ENCODE results near the gene CYB561D1.
"Not testable (repeated sequence)": the region's sequence is repeated elsewhere in the genome, so short reads cannot be mapped to it uniquely, and the experiment has no call there.

CYB561D1 gene

GRCh38 chr1:109493805-109494539 lies at the start of gene CYB561D1:
TSS of gene CYB561D1 (plus strand) at chr1:109494094. CDS start at chr1:109494140, 46 bp downstream.
- Histone ChIP-seq H3K27ac (ENCODE audit: low read length) (peak within 1 kb of the TSS; percentile 79), H3K27me3 (ENCODE audit: control insufficient read depth in 1 of 2, insufficient read depth in 2 of 2, low read length in 2 of 2) (no peaks in the 10 kb centered on the region), H3K4me3 (ENCODE audit: low read length in 2 of 2) (peak within 1 kb of the TSS; percentile 96 to 99), H3K36me3 (ENCODE audit: control insufficient read depth in 2 of 2, insufficient read depth in 2 of 2, low read length in 2 of 2) (peaks cover 13 to 25% of the 10 kb centered on the region in 2 donors), H3K4me1 (ENCODE audit: control insufficient read depth, insufficient read depth, low read length) (peaks cover 40% of the 10 kb centered on the region), H3K9ac (ENCODE audit: low read length in 2 of 2) (peak within 1 kb of the TSS; percentile 70 to 74), H3K9me3 (ENCODE audit: control insufficient read depth in 2 of 2, low read length in 2 of 2) (no peaks in the 10 kb centered on the region)

- Histone ChIP-seq H3K4me3 (ENCODE audit: low read length in 2 of 2) (no peak overlapping the region), H3K4me1 (ENCODE audit: control insufficient read depth, insufficient read depth, low read length) (no peaks in the 10 kb centered on the region), H3K9me3 (ENCODE audit: control insufficient read depth in 2 of 2, low read length in 2 of 2) (no peaks in the 10 kb centered on the region), H3K27me3 (ENCODE audit: control insufficient read depth in 1 of 2, insufficient read depth in 2 of 2, low read length in 2 of 2) (peaks cover 7 to 18% of the 10 kb centered on the region in 2 donors), H3K27ac (ENCODE audit: low read length) (no peak overlapping the region), H3K9ac (ENCODE audit: low read length in 2 of 2) (no peak overlapping the region), H3K36me3 (ENCODE audit: control insufficient read depth in 2 of 2, insufficient read depth in 2 of 2, low read length in 2 of 2) (no peaks in the 10 kb centered on the region)
Observed at GRCh38 chr1:109444346-109444745, 49.5 kb upstream of the CYB561D1 start.

GRCh38 chr1:109445949-109446695 lies 47.8 kb upstream of the CYB561D1 start:
- H3K4me3 ChIP-seq (ENCODE audit: low read length in 2 of 2); H3K4me1 ChIP-seq (ENCODE audit: control insufficient read depth, insufficient read depth, low read length); H3K27ac ChIP-seq (ENCODE audit: low read length); H3K9me3 ChIP-seq (ENCODE audit: control insufficient read depth in 2 of 2, low read length in 2 of 2); H3K9ac ChIP-seq (ENCODE audit: low read length in 2 of 2); H3K36me3 ChIP-seq (ENCODE audit: control insufficient read depth in 2 of 2, insufficient read depth in 2 of 2, low read length in 2 of 2): not testable (repeated sequence)
- peaks cover 7 to 18% of the 10 kb centered on the region in 2 donors for H3K27me3 ChIP-seq (ENCODE audit: control insufficient read depth in 1 of 2, insufficient read depth in 2 of 2, low read length in 2 of 2)

- Histone ChIP-seq H3K27ac (ENCODE audit: low read length) (no peak overlapping the region), H3K4me1 (ENCODE audit: control insufficient read depth, insufficient read depth, low read length) (no peaks in the 10 kb centered on the region), H3K9me3 (ENCODE audit: control insufficient read depth in 2 of 2, low read length in 2 of 2) (no peaks in the 10 kb centered on the region), H3K27me3 (ENCODE audit: control insufficient read depth in 1 of 2, insufficient read depth in 2 of 2, low read length in 2 of 2) (peaks cover 7 to 16% of the 10 kb centered on the region in 2 donors), H3K4me3 (ENCODE audit: low read length in 2 of 2) (no peak overlapping the region), H3K36me3 (ENCODE audit: control insufficient read depth in 2 of 2, insufficient read depth in 2 of 2, low read length in 2 of 2) (no peaks in the 10 kb centered on the region), H3K9ac (ENCODE audit: low read length in 2 of 2) (no peak overlapping the region)
Observed at GRCh38 chr1:109447524-109447923, 46.4 kb upstream of the CYB561D1 start.

GRCh38 chr1:109454497-109455133 lies 39.3 kb upstream of the CYB561D1 start:
- Histone ChIP-seq H3K4me3 (ENCODE audit: low read length in 2 of 2) (no peak overlapping the region), H3K27me3 (ENCODE audit: control insufficient read depth in 1 of 2, insufficient read depth in 2 of 2, low read length in 2 of 2) (no peaks in the 10 kb centered on the region), H3K9me3 (ENCODE audit: control insufficient read depth in 2 of 2, low read length in 2 of 2) (no peaks in the 10 kb centered on the region), H3K4me1 (ENCODE audit: control insufficient read depth, insufficient read depth, low read length) (no peaks in the 10 kb centered on the region), H3K9ac (ENCODE audit: low read length in 2 of 2) (no peak overlapping the region), H3K36me3 (ENCODE audit: control insufficient read depth in 2 of 2, insufficient read depth in 2 of 2, low read length in 2 of 2) (no peaks in the 10 kb centered on the region), H3K27ac (ENCODE audit: low read length) (no peak overlapping the region)

- Histone ChIP-seq H3K27ac (ENCODE audit: low read length) (no peak overlapping the region), H3K4me3 (ENCODE audit: low read length in 2 of 2) (no peak overlapping the region), H3K27me3 (ENCODE audit: control insufficient read depth in 1 of 2, insufficient read depth in 2 of 2, low read length in 2 of 2) (no peaks in the 10 kb centered on the region), H3K36me3 (ENCODE audit: control insufficient read depth in 2 of 2, insufficient read depth in 2 of 2, low read length in 2 of 2) (no peaks in the 10 kb centered on the region), H3K4me1 (ENCODE audit: control insufficient read depth, insufficient read depth, low read length) (no peaks in the 10 kb centered on the region), H3K9ac (ENCODE audit: low read length in 2 of 2) (no peak overlapping the region), H3K9me3 (ENCODE audit: control insufficient read depth in 2 of 2, low read length in 2 of 2) (no peaks in the 10 kb centered on the region)
Observed at GRCh38 chr1:109457819-109458218, 36.1 kb upstream of the CYB561D1 start.

GRCh38 chr1:109466125-109466451 lies 27.8 kb upstream of the CYB561D1 start:
- Histone ChIP-seq H3K4me1 (ENCODE audit: control insufficient read depth, insufficient read depth, low read length) (peaks cover 7% of the 10 kb centered on the region), H3K9ac (ENCODE audit: low read length in 2 of 2) (peak overlapping the region; percentile 78 to 83), H3K4me3 (ENCODE audit: low read length in 2 of 2) (peak overlapping the region; percentile 79 to 85), H3K9me3 (ENCODE audit: control insufficient read depth in 2 of 2, low read length in 2 of 2) (no peaks in the 10 kb centered on the region), H3K27ac (ENCODE audit: low read length) (peak overlapping the region; percentile 80), H3K36me3 (ENCODE audit: control insufficient read depth in 2 of 2, insufficient read depth in 2 of 2, low read length in 2 of 2) (no peaks in the 10 kb centered on the region), H3K27me3 (ENCODE audit: control insufficient read depth in 1 of 2, insufficient read depth in 2 of 2, low read length in 2 of 2) (peaks cover 0 to 3% of the 10 kb centered on the region in 2 donors)

- Histone ChIP-seq H3K4me1 (ENCODE audit: control insufficient read depth, insufficient read depth, low read length) (peaks cover 7% of the 10 kb centered on the region), H3K36me3 (ENCODE audit: control insufficient read depth in 2 of 2, insufficient read depth in 2 of 2, low read length in 2 of 2) (no peaks in the 10 kb centered on the region), H3K4me3 (ENCODE audit: low read length in 2 of 2) (peak within 1 kb of the TSS; percentile 79 to 85), H3K9me3 (ENCODE audit: control insufficient read depth in 2 of 2, low read length in 2 of 2) (no peaks in the 10 kb centered on the region), H3K27ac (ENCODE audit: low read length) (peak within 1 kb of the TSS; percentile 80), H3K27me3 (ENCODE audit: control insufficient read depth in 1 of 2, insufficient read depth in 2 of 2, low read length in 2 of 2) (peaks cover 0 to 3% of the 10 kb centered on the region in 2 donors), H3K9ac (ENCODE audit: low read length in 2 of 2) (peak within 1 kb of the TSS; percentile 78 to 83)
Observed at GRCh38 chr1:109466452-109467300, 27.2 kb upstream of the CYB561D1 start, which contains the start of gene SYPL2. TSS of gene SYPL2 (plus strand) at chr1:109466546. CDS start at chr1:109466844, 298 bp downstream.

GRCh38 chr1:109467301-109467777 lies 26.6 kb upstream of the CYB561D1 start:
- Histone ChIP-seq H3K36me3 (ENCODE audit: control insufficient read depth in 2 of 2, insufficient read depth in 2 of 2, low read length in 2 of 2) (no peaks in the 10 kb centered on the region), H3K9me3 (ENCODE audit: control insufficient read depth in 2 of 2, low read length in 2 of 2) (no peaks in the 10 kb centered on the region), H3K27ac (ENCODE audit: low read length) (peak overlapping the region; percentile 49), H3K4me1 (ENCODE audit: control insufficient read depth, insufficient read depth, low read length) (peaks cover 7% of the 10 kb centered on the region), H3K9ac (ENCODE audit: low read length in 2 of 2) (peak overlapping the region in 1 of 2 donors; percentile 55), H3K4me3 (ENCODE audit: low read length in 2 of 2) (peak overlapping the region; percentile 46 to 79), H3K27me3 (ENCODE audit: control insufficient read depth in 1 of 2, insufficient read depth in 2 of 2, low read length in 2 of 2) (peaks cover 0 to 3% of the 10 kb centered on the region in 2 donors)

- no peaks in the 10 kb centered on the region for H3K9me3 ChIP-seq (ENCODE audit: control insufficient read depth in 2 of 2, low read length in 2 of 2)
- H3K4me3 ChIP-seq (ENCODE audit: low read length in 2 of 2) = no peak overlapping the region
- peaks cover 0 to 3% of the 10 kb centered on the region in 2 donors for H3K27me3 ChIP-seq (ENCODE audit: control insufficient read depth in 1 of 2, insufficient read depth in 2 of 2, low read length in 2 of 2)
- H3K4me1 ChIP-seq (ENCODE audit: control insufficient read depth, insufficient read depth, low read length) = peaks cover 7% of the 10 kb centered on the region
- peak overlapping the region; percentile 49 for H3K27ac ChIP-seq (ENCODE audit: low read length)
- H3K36me3 ChIP-seq (ENCODE audit: control insufficient read depth in 2 of 2, insufficient read depth in 2 of 2, low read length in 2 of 2) = no peaks in the 10 kb centered on the region
- H3K9ac ChIP-seq (ENCODE audit: low read length in 2 of 2) = no peak overlapping the region
Observed at GRCh38 chr1:109468061-109468460, 25.8 kb upstream of the CYB561D1 start.
